Hepatocyte (in vitro differentiated cells): ENCODE measurements around the gene SHISAL2A. TPM values are rescaled to one million over a fixed set of nuclear protein-coding genes. Genes with fewer than 3 reads are reported as not detected.

Experiments
- DNase-seq: peaks from one replicate; pipeline ENCODE4 v3.0.0-alpha.2; 2016; ENCODE audit warnings: low spot score
- H2AFZ ChIP-seq: fragments of 200-600 bp; sonication (generic); 2 replicates; pipeline ENCODE4 v1.6.0; 2016; ENCODE audit warnings: antibody characterized with exemption, mild to moderate bottlenecking
- H3K27ac ChIP-seq: fragments of 200-600 bp; sonication (generic); 2 replicates; pipeline ENCODE4 v1.5.1; 2016; ENCODE audit warnings: mild to moderate bottlenecking
- H3K27me3 ChIP-seq: fragments of 200-600 bp; sonication (generic); 2 replicates; pipeline ENCODE4 v1.6.1; 2016
- H3K36me3 ChIP-seq: fragments of 200-600 bp; sonication (generic); replicated peaks from 2 replicates; pipeline ENCODE4 v1.5.1; 2016; ENCODE audit warnings: low read depth; ENCODE audit not compliant: insufficient read depth
- H3K4me1 ChIP-seq: fragments of 200-600 bp; sonication (generic); 2 replicates; pipeline ENCODE4 v1.5.1; 2016; ENCODE audit warnings: mild to moderate bottlenecking, moderate library complexity; ENCODE audit not compliant: insufficient read depth
- H3K4me2 ChIP-seq: fragments of 200-600 bp; sonication (generic); 2 replicates; pipeline ENCODE4 v1.6.0; 2016
- H3K4me3 ChIP-seq: fragments of 200-600 bp; sonication (generic); 2 replicates; pipeline ENCODE4 v1.5.1; 2016; ENCODE audit warnings: mild to moderate bottlenecking
- H3K79me2 ChIP-seq: fragments of 200-600 bp; sonication (generic); 2 replicates; pipeline ENCODE4 v1.6.0; 2017; ENCODE audit warnings: mild to moderate bottlenecking
- H3K9me2 ChIP-seq: fragments of 200-600 bp; sonication (generic); replicated peaks from 2 replicates; pipeline ENCODE4 v1.6.0; 2017; ENCODE audit warnings: mild to moderate bottlenecking; ENCODE audit not compliant: insufficient read depth
- H3K9me3 ChIP-seq: fragments of 200-600 bp; sonication (generic); 2 replicates; pipeline ENCODE4 v1.5.1; 2016; ENCODE audit warnings: low read depth, mild to moderate bottlenecking
- H4K20me1 ChIP-seq: fragments of 200-600 bp; sonication (generic); 2 replicates; pipeline ENCODE4 v1.6.0; 2016; ENCODE audit warnings: mild to moderate bottlenecking; ENCODE audit not compliant: insufficient read depth, poor library complexity, severe bottlenecking
- EZH2 ChIP-seq: fragments of 200-600 bp; sonication (generic); IDR thresholded peaks from 2 replicates; pipeline ENCODE4 v1.6.1; 2016; ENCODE audit warnings: antibody characterized with exemption, mild to moderate bottlenecking, borderline replicate concordance
- EZH2phosphoT487 ChIP-seq: fragments of 200-600 bp; sonication (generic); IDR thresholded peaks from one replicate; pipeline ENCODE4 v1.6.1; 2018; ENCODE audit warnings: antibody characterized with exemption, mild to moderate bottlenecking, low read depth, moderate library complexity; ENCODE audit not compliant: unreplicated experiment, severe bottlenecking
- WGBS: methylation state at CpG from one replicate; pipeline ENCODE4 v1.1.6; 2016; ENCODE audit warnings: low lambda C conversion rate; ENCODE audit errors: missing lambda C conversion rate; 5-methylcytosine and 5-hydroxymethylcytosine counted together
- polyA plus RNA-seq: library from polyadenylated mRNA; unstranded; fragments of >200 nt; fragmentation: Nextera tagmentation; extraction: Ambion mirVana; gene quantifications from 2 replicates; pipeline ENCODE4 v1.2.1, GENCODE V29; 2016
- total RNA-seq: library from RNA; depleted of rRNA; stranded (reverse); fragments of >200 nt; gene quantifications from 2 replicates; pipeline ENCODE4 v1.2.3, GENCODE V29; 2014
- TF ChIP-seq, protein P1 (sequence below): fragments of 200-600 bp; sonication (generic); IDR thresholded peaks from 2 replicates; pipeline ENCODE4 v1.5.1; 2016; ENCODE audit warnings: antibody characterized with exemption, mild to moderate bottlenecking; ENCODE audit not compliant: poor library complexity

Gene SHISAL2A
- total and polyA plus RNA-seq, 2 experiments from 2014 or later, result 0.47 to 0.89 TPM

GRCh38 chr1:52674497-52675384 lies 41.8 kb downstream of the SHISAL2A start:
- H3K9me2 ChIP-seq, result no peaks in the 10 kb centered on the region
- TF ChIP-seq EZH2phosphoT487 (no peak), EZH2 (no peak)
- TF ChIP-seq, protein P1, sequence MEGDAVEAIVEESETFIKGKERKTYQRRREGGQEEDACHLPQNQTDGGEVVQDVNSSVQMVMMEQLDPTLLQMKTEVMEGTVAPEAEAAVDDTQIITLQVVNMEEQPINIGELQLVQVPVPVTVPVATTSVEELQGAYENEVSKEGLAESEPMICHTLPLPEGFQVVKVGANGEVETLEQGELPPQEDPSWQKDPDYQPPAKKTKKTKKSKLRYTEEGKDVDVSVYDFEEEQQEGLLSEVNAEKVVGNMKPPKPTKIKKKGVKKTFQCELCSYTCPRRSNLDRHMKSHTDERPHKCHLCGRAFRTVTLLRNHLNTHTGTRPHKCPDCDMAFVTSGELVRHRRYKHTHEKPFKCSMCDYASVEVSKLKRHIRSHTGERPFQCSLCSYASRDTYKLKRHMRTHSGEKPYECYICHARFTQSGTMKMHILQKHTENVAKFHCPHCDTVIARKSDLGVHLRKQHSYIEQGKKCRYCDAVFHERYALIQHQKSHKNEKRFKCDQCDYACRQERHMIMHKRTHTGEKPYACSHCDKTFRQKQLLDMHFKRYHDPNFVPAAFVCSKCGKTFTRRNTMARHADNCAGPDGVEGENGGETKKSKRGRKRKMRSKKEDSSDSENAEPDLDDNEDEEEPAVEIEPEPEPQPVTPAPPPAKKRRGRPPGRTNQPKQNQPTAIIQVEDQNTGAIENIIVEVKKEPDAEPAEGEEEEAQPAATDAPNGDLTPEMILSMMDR, result no peak
- no peaks in the 10 kb centered on the region for H3K27me3 ChIP-seq
- H3K4me1 ChIP-seq, result peaks cover 9% of the 10 kb centered on the region
- H3K4me3 ChIP-seq, result no peak overlapping the region
- H3K9me3 ChIP-seq, result no peaks in the 10 kb centered on the region
- no peaks in the 10 kb centered on the region for H4K20me1 ChIP-seq
- peak; percentile 50 for DNase-seq
- no peak overlapping the region for H3K4me2 ChIP-seq
- H3K79me2 ChIP-seq, result no peaks in the 10 kb centered on the region
- H2AFZ ChIP-seq, result no peak overlapping the region
- peak overlapping the region; percentile 51 for H3K27ac ChIP-seq
- no peaks in the 10 kb centered on the region for H3K36me3 ChIP-seq
- WGBS, result 55% methylated on average over 6 of the region's 6 CpGs

GRCh38 chr1:52676249-52676903 lies 43.4 kb downstream of the SHISAL2A start:
- Histone ChIP-seq H3K4me2 (no peak overlapping the region), H3K79me2 (no peaks in the 10 kb centered on the region), H3K4me3 (no peak overlapping the region), H3K9me3 (no peaks in the 10 kb centered on the region), H3K27ac (peak overlapping the region; percentile 2), H2AFZ (no peak overlapping the region), H3K9me2 (no peaks in the 10 kb centered on the region), H3K36me3 (no peaks in the 10 kb centered on the region), H3K4me1 (peaks cover 9% of the 10 kb centered on the region), H4K20me1 (no peaks in the 10 kb centered on the region), H3K27me3 (no peaks in the 10 kb centered on the region)
- 86% methylated on average over 8 of the region's 8 CpGs for WGBS
- TF ChIP-seq EZH2 (no peak), EZH2phosphoT487 (no peak)
- TF ChIP-seq, protein P1, result no peak
- no peak for DNase-seq

GRCh38 chr1:52677076-52677806 lies 44.3 kb downstream of the SHISAL2A start:
- Histone ChIP-seq H3K4me1 (peaks cover 9% of the 10 kb centered on the region), H4K20me1 (no peaks in the 10 kb centered on the region), H3K27me3 (no peaks in the 10 kb centered on the region), H3K9me2 (no peaks in the 10 kb centered on the region), H2AFZ (no peak overlapping the region), H3K36me3 (no peaks in the 10 kb centered on the region), H3K9me3 (no peaks in the 10 kb centered on the region), H3K4me2 (no peak overlapping the region), H3K4me3 (no peak overlapping the region), H3K79me2 (no peaks in the 10 kb centered on the region), H3K27ac (peak overlapping the region; percentile 41)
- TF ChIP-seq EZH2 (no peak), EZH2phosphoT487 (no peak)
- TF ChIP-seq, protein P1, result no peak
- 64% methylated on average over 6 of the region's 6 CpGs for WGBS
- no peak for DNase-seq
